Stimulated activated CD8-positive, alpha-beta memory T cell treated with anti-CD3 and anti-CD28 coated beads, Interleukin-7, amount 100 ng/mL, for 48 hours (primary cell): ENCODE data around the gene LAMC3.

ENCODE experiments used
- DNase-seq, 2 donors: peaks; one replicate each; pipeline ENCODE4 v3.0.0-alpha.2; 2020; ENCODE audit warnings: low read depth in 1 of 2; ENCODE audit errors: extremely low read depth in 1 of 2

LAMC3 gene

GRCh38 chr9:131068076-131068816 is 59.3 kb downstream of the LAMC3 start:
- no peak for DNase-seq

- DNase-seq, result no peak
Measured at GRCh38 chr9:131069699-131070098, 60.7 kb downstream of the LAMC3 start.

DNA sequence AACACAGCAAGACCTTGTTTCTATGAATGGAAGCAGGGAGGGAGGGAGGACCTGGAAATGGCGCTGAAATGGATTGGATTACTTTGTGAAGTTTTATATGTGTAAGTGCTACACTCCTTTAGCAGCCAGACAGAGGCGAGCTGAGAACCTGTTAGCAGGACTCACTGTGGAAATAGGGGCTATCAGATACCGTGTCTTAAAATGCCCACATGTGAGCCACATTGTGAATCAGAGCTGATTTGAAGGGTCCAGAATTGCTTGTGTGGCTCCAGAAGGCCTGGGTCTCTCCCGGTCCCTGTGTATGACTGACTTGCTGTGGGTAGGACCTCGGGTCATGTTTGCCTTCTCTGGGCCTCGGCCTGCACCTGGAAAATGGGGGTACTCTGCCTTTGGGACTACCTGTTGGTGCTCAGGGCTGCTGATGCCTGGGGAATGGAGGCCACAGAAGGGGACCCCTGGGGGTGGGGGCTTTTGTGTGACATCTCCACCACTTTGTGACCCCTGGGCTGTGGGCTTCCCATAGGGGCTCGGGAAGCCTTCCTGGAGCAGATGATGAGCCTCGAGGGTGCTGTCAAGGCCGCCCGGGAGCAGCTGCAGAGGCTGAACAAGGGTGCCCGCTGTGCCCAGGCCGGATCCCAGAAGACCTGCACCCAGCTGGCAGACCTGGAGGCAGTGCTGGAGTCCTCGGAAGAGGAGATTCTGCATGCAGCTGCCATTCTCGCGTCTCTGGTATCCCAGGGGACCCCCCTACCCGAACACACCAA is 63.3 kb downstream of the LAMC3 start:
- DNase-seq, result no peak

DNA sequence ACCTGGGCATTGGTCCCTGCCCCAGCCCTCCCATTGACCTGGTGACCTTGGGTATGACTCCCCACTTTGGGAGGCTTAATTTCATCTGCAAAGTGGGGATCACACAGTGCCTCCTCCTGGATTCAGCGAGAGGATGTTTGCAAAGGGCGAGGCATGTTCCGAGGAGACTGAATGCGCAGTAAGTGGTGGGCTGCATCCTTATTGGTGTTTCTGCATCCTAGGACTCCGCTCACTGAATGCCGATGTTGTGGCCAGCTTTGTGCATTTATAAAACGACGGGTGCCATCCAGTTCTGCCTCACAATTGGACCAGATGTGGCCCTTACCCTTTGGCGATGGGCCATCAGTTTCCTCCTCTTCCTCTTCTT is 63.9 kb downstream of the LAMC3 start:
- DNase-seq, result no peak

DNA sequence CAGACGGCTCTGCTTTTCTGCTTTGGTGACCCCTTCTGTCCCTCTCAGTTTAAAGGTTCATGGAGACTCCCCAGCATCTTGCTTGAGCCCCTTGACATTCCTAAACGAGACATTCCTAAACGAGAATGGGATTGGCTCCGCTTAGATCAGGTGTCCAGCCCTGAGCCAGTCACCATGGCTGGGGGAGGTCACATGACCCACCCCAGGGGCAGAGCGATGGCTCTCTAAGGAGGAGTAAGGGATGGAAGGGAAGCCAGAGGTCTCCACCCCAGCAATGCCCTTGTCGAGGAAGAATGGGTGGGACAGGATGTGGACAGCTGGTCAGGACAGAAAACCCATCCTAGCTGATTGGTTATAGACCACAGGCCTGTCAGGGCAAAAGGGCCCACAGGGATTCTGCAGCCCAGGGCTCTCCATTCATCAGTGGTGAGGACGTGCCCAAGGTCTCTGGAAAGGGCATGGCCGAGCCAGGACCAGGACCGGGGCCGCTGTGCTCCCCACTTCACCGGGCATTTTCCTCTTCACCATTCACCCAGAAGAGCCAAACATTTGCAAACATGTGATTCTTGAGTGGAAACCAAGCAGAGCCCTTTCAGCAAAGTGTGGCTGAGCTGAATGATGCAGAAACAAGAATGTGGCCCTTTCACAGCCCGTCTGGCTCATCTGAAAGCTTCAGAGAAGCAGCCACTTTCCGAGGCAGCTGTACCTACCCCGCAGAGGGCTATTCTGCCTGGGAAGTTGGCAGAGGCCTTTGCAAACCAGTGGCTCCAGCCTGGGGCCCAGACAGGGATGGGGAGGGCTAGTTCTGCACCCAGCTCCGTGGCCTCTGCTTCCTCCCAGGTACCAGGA is 67.6 kb downstream of the LAMC3 start:
- DNase-seq, result no peak

- no peak for DNase-seq
Measured at GRCh38 chr9:131078427-131079366, 69.7 kb downstream of the LAMC3 start.

- DNase-seq, result no peak
Measured at GRCh38 chr9:131080589-131080988, 71.6 kb downstream of the LAMC3 start.

DNA sequence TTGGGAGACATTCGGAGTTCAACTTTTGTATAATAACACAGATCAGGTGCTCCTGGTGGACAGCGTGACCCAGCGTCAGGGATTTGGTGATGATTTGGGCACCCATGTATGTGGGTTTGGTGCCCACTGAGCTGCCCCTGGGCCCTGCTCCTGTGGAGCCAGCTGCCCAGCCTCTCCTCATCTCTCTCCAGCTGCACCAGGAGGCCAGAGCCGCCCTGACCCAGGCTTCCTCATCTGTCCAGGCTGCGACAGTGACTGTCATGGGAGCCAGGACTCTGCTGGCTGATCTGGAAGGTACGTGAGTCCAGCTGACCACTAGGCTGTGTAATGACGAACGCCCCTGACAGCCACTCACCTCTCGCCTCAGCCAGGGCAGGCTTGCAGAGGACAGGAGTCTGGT is 72.9 kb downstream of the LAMC3 start:
- no peak for DNase-seq

DNA sequence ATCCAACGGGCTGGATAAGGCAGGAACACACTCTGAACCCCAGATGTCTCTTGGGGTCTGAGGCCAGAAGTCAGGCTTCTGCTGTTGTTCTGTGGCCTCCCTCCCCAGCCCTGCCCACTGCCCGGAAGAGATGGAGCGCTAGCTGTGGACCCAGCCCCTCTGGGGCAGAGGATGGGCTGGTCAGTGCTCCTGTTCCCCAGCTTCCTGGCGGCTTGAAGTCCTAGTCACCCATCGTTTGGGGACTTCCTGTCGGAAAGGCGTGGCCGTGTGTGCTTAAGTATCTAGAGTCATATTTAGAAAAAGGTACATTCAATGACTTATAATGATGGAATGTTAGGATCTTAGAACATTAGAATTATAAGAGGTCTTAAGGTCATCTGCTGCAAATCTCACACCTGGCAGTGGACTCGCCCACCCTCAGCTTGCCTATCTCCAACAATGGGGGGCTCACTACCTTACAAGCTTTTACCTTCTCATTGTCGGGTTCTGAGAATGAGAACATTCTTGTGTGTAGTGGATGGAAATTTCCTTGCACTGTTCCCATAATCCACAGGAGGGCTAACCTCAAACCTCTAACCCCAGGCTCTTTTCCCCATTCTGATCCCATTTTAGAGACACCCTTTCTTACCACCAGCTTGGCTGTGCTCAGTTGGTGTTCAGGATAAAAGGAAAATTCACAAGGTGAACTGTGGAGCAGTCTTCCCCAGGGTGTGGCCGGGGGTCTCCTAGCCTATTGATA is 74.0 kb downstream of the LAMC3 start:
- no peak for DNase-seq

GRCh38 chr9:131084661-131085369 is 75.8 kb downstream of the LAMC3 start:
- DNase-seq, result no peak

DNA sequence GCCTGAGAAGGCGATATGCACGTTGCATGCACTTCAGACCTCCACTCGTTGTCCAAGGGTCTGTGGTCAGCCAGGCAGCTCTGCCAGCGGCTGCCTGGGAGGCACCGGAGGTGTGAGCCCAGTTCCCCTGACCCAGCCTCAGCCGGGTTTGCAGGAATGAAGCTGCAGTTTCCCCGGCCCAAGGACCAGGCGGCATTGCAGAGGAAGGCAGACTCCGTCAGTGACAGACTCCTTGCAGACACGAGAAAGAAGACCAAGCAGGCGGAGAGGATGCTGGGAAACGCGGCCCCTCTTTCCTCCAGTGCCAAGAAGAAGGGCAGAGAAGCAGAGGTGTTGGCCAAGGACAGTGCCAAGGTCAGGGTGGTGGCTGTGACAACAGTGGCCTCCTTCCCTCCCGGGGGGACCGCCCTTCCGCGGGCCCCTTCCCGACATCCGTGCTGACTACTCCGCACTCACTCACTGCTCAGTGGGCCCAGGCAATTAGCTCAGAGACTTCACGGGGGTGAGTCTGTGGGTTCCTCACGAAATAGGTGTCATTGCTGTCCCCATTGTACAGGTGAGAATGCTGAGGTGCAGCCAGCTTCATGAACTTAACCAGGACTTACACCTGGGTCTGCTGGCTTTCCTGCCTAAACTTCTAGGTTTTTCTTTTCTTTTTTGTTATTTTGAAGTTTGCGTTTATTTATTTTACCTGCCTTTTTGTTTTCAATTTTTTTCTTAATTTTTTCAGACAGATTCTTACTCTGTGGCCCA is 76.6 kb downstream of the LAMC3 start:
- no peak for DNase-seq

GRCh38 chr9:131087354-131087893 is 78.5 kb downstream of the LAMC3 start:
- no peak for DNase-seq

DNA sequence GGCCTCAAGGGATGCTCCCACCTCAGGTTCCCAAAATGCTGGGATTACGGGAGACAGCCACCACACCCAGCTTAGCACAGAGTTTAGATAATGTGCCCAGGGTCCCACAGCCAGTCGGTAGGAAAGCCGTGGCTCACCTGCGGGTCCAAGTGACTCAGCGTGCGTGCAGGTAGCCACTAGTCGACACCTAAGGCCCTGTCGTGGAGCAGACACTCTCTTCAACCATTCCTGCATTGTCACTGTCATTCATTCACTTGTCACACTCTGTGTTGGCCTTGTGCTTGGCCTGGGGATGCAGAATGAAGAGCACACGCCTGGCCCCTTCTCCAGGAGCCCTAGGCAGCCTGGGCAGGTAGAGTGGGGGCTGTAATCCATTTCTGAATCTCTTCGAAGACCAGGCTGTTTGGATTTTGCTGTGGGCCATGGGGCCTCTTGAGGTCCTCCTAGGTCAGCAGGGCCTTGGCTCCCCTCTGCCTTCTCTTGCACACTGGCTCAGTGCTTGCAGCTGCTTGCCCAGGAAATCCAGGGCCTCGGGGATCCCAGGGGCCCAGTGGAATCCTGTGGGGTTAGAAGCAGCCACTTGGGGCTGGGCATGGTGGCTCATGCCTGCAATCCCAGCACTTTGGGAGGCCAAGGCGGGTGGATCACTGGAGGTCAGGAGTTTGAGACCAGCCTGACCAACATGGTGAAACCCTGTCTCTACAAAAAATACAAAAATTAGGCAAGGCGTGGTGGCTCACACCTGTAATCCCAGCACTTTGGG is 81.2 kb downstream of the LAMC3 start:
- DNase-seq, result no peak

DNA sequence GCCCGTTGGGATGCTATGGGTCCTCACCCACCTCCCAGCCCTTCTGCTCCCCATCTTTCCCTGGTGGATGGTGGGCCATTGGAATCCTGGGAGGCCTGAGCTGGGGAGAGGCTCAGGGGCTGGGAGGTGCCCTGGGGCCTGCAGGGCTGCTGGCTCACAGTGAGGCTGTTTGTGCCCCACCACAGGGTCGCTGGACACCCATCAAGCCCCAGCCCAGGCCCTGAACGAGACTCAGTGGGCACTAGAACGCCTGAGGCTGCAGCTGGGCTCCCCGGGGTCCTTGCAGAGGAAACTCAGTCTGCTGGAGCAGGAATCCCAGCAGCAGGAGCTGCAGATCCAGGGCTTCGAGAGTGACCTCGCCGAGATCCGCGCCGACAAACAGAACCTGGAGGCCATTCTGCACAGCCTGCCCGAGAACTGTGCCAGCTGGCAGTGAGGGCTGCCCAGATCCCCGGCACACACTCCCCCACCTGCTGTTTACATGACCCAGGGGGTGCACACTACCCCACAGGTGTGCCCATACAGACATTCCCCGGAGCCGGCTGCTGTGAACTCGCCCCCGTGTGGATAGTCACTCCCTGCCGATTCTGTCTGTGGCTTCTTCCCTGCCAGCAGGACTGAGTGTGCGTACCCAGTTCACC is 82.5 kb downstream of the LAMC3 start:
- DNase-seq, result no peak

GRCh38 chr9:131092030-131092429 is 83.1 kb downstream of the LAMC3 start:
- no peak for DNase-seq

- DNase-seq, result no peak
Measured at GRCh38 chr9:131092548-131093440, 83.8 kb downstream of the LAMC3 start.
